RWPE2 (cell line): ENCODE results near the gene SARNP.
A peak's percentile ranks its signal among the peaks of the same experiment; 100 is the strongest.

Experiments
- ATAC-seq: fragments of 200-7000 bp; cut with Tn5 transposase; 3 replicates; pipeline ENCODE4 v1.9.1; 2021; ENCODE audit warnings: low read depth
- DNase-seq: peaks from one replicate; pipeline ENCODE4 v3.0.0-alpha.2; 2020; ENCODE audit warnings: low spot score
- H3K27ac ChIP-seq: fragments of 450-650 bp; 2 replicates; pipeline ENCODE4 v1.5.1; 2017; ENCODE audit warnings: mild to moderate bottlenecking; ENCODE audit not compliant: poor library complexity, severe bottlenecking
- H3K27me3 ChIP-seq: fragments of 250-450 bp; sonication (Bioruptor Pico); 2 replicates; pipeline ENCODE4 v1.5.1; 2021; ENCODE audit warnings: mild to moderate bottlenecking, moderate library complexity; ENCODE audit not compliant: insufficient read depth, poor library complexity, severe bottlenecking
- H3K36me3 ChIP-seq: fragments of 250-450 bp; sonication (Bioruptor Pico); 2 replicates; pipeline ENCODE4 v1.5.1; 2020; ENCODE audit warnings: low read depth, mild to moderate bottlenecking, moderate library complexity
- H3K4me1 ChIP-seq: fragments of 250-450 bp; sonication (Bioruptor Pico); 2 replicates; pipeline ENCODE4 v1.5.1; 2021; ENCODE audit warnings: mild to moderate bottlenecking, moderate library complexity; ENCODE audit not compliant: insufficient read depth, poor library complexity, severe bottlenecking
- H3K4me3 ChIP-seq: fragments of 250-450 bp; sonication (Bioruptor Pico); 2 replicates; pipeline ENCODE4 v1.5.1; 2021; ENCODE audit warnings: mild to moderate bottlenecking, moderate library complexity; ENCODE audit not compliant: severe bottlenecking
- H3K9me3 ChIP-seq: fragments of 250-450 bp; sonication (Bioruptor Pico); 2 replicates; pipeline ENCODE4 v1.5.1; 2021; ENCODE audit warnings: mild to moderate bottlenecking, moderate library complexity; ENCODE audit not compliant: severe bottlenecking
- TF ChIP-seq, protein P1 (sequence below): fragments of 450-650 bp; IDR thresholded peaks from one replicate; pipeline ENCODE4 v1.5.1; 2017; ENCODE audit warnings: mild to moderate bottlenecking, moderate library complexity; ENCODE audit not compliant: poor library complexity, severe bottlenecking

SARNP gene

DNA sequence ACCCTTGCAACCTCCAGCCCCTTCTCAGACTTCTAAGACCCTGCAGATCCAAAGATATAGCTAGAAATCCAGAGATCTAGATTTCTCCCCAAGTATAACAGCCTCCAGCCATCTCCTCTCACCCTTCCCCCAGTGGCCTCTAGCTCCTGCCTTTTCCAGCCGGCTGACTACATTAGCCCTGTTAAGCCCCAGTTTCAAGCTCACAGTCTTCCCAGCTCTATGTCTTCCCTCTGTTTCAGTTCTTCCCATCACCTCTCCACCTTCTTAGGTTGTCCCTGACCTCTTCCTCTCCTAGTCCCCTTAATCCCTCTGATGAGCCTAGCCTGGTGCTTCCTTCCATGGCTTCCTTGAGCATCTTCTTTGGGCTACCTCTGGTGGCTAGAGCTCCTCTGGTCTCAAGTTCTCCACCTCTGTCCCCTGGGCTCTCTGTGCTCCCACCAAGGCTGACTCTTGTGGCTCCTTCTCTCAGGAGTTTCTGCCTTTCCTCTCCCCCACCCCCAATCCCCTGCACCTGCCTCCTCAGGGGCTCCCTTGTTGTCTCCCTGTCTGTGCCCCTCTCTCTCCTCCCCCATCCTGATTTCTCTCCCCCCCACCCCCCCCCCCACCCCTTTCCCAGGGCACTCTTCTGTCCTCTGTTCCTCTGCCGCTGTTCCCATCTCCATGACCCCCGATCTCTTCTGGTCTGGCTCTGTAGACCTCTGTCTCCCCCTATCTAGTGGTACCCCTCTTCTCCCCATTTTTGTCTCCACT, 75.4 kb downstream of the SARNP start:
- no peak overlapping the region for H3K27ac ChIP-seq

DNA sequence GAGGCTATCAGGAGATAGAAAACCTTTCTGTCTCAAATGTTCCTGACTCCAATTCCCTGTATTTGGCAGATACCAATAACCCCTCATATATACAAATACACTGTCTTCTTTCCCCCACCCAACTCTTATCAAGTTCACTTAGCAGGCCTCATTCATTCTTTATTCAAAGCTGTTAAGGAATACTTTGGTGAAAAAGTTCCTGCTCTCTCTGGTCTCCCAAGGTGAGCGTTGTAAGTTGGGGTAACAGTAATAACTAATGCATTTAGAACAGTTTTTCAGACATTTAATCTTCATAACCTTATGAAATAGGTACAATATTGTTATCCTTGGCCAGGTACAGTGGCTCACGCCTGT, 78.5 kb downstream of the SARNP start:
- ATAC-seq (no peak), DNase-seq (no peak)
- Histone ChIP-seq H3K4me3 (peak overlapping the region; percentile 43), H3K9me3 (no peaks in the 10 kb centered on the region), H3K36me3 (no peaks in the 10 kb centered on the region), H3K27ac (peak overlapping the region; percentile 38), H3K4me1 (peaks cover 4% of the 10 kb centered on the region), H3K27me3 (no peaks in the 10 kb centered on the region)
- TF ChIP-seq, protein P1, sequence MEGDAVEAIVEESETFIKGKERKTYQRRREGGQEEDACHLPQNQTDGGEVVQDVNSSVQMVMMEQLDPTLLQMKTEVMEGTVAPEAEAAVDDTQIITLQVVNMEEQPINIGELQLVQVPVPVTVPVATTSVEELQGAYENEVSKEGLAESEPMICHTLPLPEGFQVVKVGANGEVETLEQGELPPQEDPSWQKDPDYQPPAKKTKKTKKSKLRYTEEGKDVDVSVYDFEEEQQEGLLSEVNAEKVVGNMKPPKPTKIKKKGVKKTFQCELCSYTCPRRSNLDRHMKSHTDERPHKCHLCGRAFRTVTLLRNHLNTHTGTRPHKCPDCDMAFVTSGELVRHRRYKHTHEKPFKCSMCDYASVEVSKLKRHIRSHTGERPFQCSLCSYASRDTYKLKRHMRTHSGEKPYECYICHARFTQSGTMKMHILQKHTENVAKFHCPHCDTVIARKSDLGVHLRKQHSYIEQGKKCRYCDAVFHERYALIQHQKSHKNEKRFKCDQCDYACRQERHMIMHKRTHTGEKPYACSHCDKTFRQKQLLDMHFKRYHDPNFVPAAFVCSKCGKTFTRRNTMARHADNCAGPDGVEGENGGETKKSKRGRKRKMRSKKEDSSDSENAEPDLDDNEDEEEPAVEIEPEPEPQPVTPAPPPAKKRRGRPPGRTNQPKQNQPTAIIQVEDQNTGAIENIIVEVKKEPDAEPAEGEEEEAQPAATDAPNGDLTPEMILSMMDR: peak; percentile 54

More for the DNA sequence above, 75.4 kb downstream of the SARNP start:
- ATAC-seq (no peak), DNase-seq (no peak)
- Histone ChIP-seq H3K4me3 (peak overlapping the region; percentile 20), H3K4me1 (peaks cover 4% of the 10 kb centered on the region), H3K36me3 (peaks cover 4% of the 10 kb centered on the region; the same call in 1 of the 2 replicates), H3K27me3 (no peaks in the 10 kb centered on the region), H3K9me3 (no peaks in the 10 kb centered on the region)
- TF ChIP-seq, protein P1: no peak

DNA sequence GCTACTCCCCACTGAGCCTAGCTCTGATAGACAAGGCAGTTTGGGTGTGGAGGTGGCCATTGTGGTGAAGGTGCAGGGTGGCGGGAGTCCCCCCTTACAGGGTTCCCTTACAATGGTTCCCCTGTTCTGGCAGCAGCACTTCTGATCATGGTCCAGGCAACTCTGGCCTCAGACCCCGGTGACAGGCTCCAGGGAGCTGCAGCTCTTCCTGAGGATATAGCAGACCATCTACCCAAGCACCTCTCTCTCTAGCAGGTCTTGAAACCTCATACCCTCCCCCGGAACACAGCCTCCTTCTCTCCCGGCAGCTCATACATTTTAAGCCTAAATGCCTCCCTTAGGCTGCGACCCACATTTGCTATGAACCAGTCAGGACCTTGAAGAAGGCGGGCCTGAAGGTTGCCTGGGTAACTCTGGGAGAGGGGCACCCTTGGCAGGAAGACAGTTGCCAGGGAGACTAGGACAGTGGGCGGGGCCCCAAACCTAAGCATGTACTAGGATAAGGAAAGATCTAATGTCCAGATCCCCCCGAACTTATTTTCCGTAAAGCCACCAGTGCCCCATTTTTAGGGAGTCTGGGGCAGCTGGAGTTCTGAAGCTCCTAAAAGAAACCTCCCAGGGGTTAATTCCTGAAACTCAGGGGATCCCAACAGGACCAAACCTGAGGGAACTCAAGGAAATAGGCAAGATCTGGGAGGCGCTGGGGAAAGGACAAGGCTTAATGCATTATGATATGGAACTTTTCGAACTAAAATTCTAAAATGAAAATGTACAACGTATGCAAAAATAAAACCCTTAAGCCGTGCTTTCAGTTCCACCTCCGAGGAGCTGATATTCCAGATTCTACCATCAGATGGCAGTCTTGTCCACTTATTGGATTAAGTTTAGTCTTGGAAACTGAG, 79.2 kb downstream of the SARNP start:
- Histone ChIP-seq H3K9me3 (no peaks in the 10 kb centered on the region), H3K4me3 (peak overlapping the region; percentile 43), H3K27ac (peak overlapping the region; percentile 38), H3K27me3 (no peaks in the 10 kb centered on the region), H3K36me3 (no peaks in the 10 kb centered on the region), H3K4me1 (peaks cover 4% of the 10 kb centered on the region)
- ATAC-seq: peak; percentile 86
- TF ChIP-seq, protein P1: peak; percentile 86
- DNase-seq: peak; percentile 86

DNA sequence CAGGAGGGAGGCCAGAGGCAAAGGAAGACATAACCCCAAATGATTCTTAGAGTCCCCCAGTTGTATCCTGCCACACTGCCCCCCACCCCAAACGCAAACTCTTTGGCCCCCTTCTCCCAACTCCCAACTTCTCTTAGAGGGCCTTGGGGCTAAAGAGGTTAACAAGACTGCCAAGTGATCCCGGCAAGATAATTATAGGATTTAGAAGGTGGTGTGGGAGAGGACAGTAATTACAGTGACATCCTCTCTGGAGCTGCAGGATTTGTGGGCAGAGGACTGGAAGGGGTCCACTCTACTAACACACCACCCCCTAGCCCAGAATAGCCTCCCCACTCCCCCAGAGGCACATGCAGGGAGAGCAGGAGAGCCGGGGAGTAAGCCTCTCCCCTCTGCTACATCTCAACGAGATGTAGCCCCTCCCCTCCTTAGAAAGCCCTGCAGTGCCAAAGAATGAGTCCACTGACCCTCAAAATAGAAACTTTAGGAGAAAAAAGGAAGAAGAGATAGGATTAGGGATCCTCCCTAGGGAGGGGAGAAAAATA, 79.9 kb downstream of the SARNP start:
- TF ChIP-seq, protein P1: no peak
- peak overlapping the region; percentile 38 for H3K27ac ChIP-seq
- H3K4me3 ChIP-seq: peak overlapping the region; percentile 43
- no peaks in the 10 kb centered on the region for H3K9me3 ChIP-seq
- no peaks in the 10 kb centered on the region for H3K36me3 ChIP-seq
- no peak for DNase-seq
- no peak for ATAC-seq
- peaks cover 4% of the 10 kb centered on the region for H3K4me1 ChIP-seq
- H3K27me3 ChIP-seq: no peaks in the 10 kb centered on the region
